OCI-LY7 (cell line): ENCODE results near the gene TAT.

Experiments used
- EZH2phosphoT487 ChIP-seq: fragments of 200-600 bp; sonication (generic); IDR thresholded peaks from 2 replicates; pipeline ENCODE4 v1.6.1; 2018; ENCODE audit warnings: low read depth, borderline replicate concordance, mild to moderate bottlenecking, mixed run types, antibody characterized with exemption, low read length, moderate library complexity, mixed read lengths
- TF ChIP-seq, protein P1 (sequence below): fragments of 200-600 bp; sonication (generic); conservative IDR thresholded peaks from 2 replicates; pipeline ENCODE4 v1.5.1; 2014; ENCODE audit warnings: mild to moderate bottlenecking, antibody characterized with exemption, low read length, moderate library complexity, mixed read lengths

DNA sequence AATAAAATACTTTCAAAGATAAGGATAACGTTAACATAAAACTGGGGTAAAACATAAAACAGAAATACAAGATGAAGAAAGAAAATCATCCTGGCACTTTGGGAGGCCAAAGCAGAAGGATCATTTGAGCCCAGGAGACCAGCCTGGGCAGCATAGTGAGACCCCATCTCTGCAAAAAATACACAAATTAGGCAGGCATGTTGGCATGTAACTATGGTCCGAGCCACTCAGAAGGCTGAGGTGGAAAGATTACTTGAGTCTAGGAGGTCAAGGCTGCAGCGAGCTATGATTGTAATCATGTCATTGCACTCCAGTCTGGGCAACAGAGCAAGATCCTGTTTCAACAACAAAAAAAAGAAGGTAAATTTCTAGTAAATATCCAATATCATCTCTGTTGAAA, 19.6 kb downstream of the TAT start:
- TF ChIP-seq, protein P1, sequence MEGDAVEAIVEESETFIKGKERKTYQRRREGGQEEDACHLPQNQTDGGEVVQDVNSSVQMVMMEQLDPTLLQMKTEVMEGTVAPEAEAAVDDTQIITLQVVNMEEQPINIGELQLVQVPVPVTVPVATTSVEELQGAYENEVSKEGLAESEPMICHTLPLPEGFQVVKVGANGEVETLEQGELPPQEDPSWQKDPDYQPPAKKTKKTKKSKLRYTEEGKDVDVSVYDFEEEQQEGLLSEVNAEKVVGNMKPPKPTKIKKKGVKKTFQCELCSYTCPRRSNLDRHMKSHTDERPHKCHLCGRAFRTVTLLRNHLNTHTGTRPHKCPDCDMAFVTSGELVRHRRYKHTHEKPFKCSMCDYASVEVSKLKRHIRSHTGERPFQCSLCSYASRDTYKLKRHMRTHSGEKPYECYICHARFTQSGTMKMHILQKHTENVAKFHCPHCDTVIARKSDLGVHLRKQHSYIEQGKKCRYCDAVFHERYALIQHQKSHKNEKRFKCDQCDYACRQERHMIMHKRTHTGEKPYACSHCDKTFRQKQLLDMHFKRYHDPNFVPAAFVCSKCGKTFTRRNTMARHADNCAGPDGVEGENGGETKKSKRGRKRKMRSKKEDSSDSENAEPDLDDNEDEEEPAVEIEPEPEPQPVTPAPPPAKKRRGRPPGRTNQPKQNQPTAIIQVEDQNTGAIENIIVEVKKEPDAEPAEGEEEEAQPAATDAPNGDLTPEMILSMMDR = no peak
- TF ChIP-seq EZH2phosphoT487 = no peak
